Neutrophil (primary cell): ENCODE measurements around the gene MYH9.
A peak's percentile ranks its signal among the peaks of the same experiment; 100 is the strongest.

Experiments used
- H3K27ac ChIP-seq: fragments of 200-600 bp; sonication (generic); 2 replicates; pipeline ENCODE4 v1.5.1; 2016; ENCODE audit warnings: mild to moderate bottlenecking, moderate library complexity
- H3K27me3 ChIP-seq: fragments of 200-600 bp; sonication (generic); 2 replicates; pipeline ENCODE4 v1.6.0; 2016; ENCODE audit warnings: mild to moderate bottlenecking
- H3K36me3 ChIP-seq: fragments of 200-600 bp; sonication (generic); 2 replicates; pipeline ENCODE4 v1.5.1; 2017
- H3K4me1 ChIP-seq, 2 experiments: fragments of 200-600 bp in 1 of 2; sonication (generic) in 1 of 2; 1 replicate in 1 of 2; 2 replicates in 1 of 2; pipeline versions ENCODE4 v1.5.1 to v1.6.1; 2013 to 2016; ENCODE audit warnings: low read depth in 1 of 2, low read length in 1 of 2, mild to moderate bottlenecking in 1 of 2, moderate library complexity in 1 of 2; ENCODE audit not compliant: control insufficient read depth in 1 of 2, insufficient read depth in 1 of 2
- H3K4me3 ChIP-seq, 2 experiments: fragments of 200-600 bp in 1 of 2; sonication (generic) in 1 of 2; 1 replicate in 1 of 2; 2 replicates in 1 of 2; pipeline ENCODE4 v1.5.1; 2013 to 2016; ENCODE audit warnings: low read depth in 1 of 2, low read length in 1 of 2, mild to moderate bottlenecking in 1 of 2, moderate library complexity in 1 of 2
- H3K9me3 ChIP-seq: fragments of 200-600 bp; sonication (generic); 2 replicates; pipeline ENCODE4 v1.5.1; 2016
- TF ChIP-seq, protein P1 (sequence below): fragments of 200-600 bp; sonication (generic); IDR thresholded peaks from 2 replicates; pipeline ENCODE4 v1.5.1; 2016; ENCODE audit warnings: antibody characterized with exemption

MYH9 gene

GRCh38 chr22:36297568-36297967 is 90.2 kb downstream of the MYH9 start:
- no peak overlapping the region for H3K27ac ChIP-seq
- H3K4me1 ChIP-seq = no peaks in the 10 kb centered on the region
- peaks cover 100% of the 10 kb centered on the region for H3K36me3 ChIP-seq
- TF ChIP-seq, protein P1, sequence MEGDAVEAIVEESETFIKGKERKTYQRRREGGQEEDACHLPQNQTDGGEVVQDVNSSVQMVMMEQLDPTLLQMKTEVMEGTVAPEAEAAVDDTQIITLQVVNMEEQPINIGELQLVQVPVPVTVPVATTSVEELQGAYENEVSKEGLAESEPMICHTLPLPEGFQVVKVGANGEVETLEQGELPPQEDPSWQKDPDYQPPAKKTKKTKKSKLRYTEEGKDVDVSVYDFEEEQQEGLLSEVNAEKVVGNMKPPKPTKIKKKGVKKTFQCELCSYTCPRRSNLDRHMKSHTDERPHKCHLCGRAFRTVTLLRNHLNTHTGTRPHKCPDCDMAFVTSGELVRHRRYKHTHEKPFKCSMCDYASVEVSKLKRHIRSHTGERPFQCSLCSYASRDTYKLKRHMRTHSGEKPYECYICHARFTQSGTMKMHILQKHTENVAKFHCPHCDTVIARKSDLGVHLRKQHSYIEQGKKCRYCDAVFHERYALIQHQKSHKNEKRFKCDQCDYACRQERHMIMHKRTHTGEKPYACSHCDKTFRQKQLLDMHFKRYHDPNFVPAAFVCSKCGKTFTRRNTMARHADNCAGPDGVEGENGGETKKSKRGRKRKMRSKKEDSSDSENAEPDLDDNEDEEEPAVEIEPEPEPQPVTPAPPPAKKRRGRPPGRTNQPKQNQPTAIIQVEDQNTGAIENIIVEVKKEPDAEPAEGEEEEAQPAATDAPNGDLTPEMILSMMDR = no peak
- H3K9me3 ChIP-seq = peaks cover 14% of the 10 kb centered on the region
- H3K27me3 ChIP-seq = no peaks in the 10 kb centered on the region
- H3K4me3 ChIP-seq = no peak overlapping the region

- Histone ChIP-seq H3K27me3 (no peaks in the 10 kb centered on the region), H3K36me3 (peaks cover 100% of the 10 kb centered on the region), H3K27ac (no peak overlapping the region), H3K9me3 (peaks cover 8% of the 10 kb centered on the region), H3K4me3 (no peak overlapping the region), H3K4me1 (no peaks in the 10 kb centered on the region)
- TF ChIP-seq, protein P1 = no peak
Measured at GRCh38 chr22:36296690-36297089, 91.1 kb downstream of the MYH9 start.

DNA sequence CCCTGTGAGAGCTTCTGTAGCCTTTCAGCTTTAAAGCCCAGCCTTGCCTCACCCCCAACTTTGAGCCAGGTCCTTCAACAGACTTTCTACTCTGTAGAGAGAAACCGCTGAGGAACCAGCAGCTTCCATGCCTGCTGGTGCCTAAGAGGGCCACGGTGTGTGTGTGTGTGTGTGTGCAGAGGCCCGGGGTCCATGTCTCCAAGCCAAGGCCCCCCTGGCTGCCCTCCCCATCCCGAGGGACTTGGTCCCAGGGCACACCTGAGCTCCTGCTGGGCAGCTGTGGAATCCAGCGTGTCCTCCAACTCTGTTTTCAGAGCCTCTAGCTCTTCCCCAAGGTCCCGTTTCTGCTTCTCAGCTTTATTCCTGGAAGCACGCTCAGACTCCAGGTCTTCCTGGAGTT is 92.5 kb downstream of the MYH9 start:
- H3K36me3 ChIP-seq = peaks cover 100% of the 10 kb centered on the region
- peak overlapping the region; percentile 8 for H3K27ac ChIP-seq

DNA sequence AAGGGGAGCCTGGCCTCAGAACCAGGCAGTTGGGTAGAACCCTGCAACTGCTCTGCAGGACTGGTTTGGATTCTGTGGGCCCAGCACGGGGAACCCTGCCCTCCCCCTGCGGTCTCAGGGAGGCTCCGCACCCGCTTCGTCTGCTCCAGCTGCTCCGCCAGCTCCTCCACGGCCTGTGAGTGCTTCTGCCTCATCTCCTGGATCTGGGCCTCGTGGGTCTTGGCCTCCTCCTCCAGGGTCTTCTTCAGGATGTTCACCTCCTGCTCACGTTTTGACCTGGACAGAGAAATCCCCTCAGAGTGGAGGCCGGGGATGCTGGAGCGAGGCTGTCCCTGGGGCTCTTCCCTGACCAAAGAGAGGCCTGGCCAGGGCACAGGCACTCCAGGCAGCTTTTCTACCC is 93.0 kb downstream of the MYH9 start:
- TF ChIP-seq, protein P1 = no peak
- H3K27me3 ChIP-seq = no peaks in the 10 kb centered on the region
- no peak overlapping the region for H3K4me3 ChIP-seq
- no peaks in the 10 kb centered on the region for H3K4me1 ChIP-seq
- H3K36me3 ChIP-seq = peaks cover 99% of the 10 kb centered on the region
- peak overlapping the region; percentile 8 for H3K27ac ChIP-seq
- H3K9me3 ChIP-seq = peaks cover 8% of the 10 kb centered on the region

More for the DNA sequence above, 92.5 kb downstream of the MYH9 start:
- Histone ChIP-seq H3K4me1 (no peaks in the 10 kb centered on the region), H3K27me3 (no peaks in the 10 kb centered on the region), H3K4me3 (no peak overlapping the region), H3K9me3 (peaks cover 8% of the 10 kb centered on the region)
- TF ChIP-seq, protein P1 = no peak

- H3K27ac ChIP-seq = no peak overlapping the region
- H3K36me3 ChIP-seq = peaks cover 99% of the 10 kb centered on the region
- no peaks in the 10 kb centered on the region for H3K27me3 ChIP-seq
- no peak overlapping the region for H3K4me3 ChIP-seq
- peaks cover 8% of the 10 kb centered on the region for H3K9me3 ChIP-seq
- TF ChIP-seq, protein P1 = no peak
- H3K4me1 ChIP-seq = no peaks in the 10 kb centered on the region
Measured at GRCh38 chr22:36294293-36294620, 93.5 kb downstream of the MYH9 start.
